GM12878 (cell line): ENCODE results near the gene YJU2. TPM values are rescaled to one million over a fixed set of nuclear protein-coding genes. Genes with fewer than 3 reads are reported as not detected.

Source experiments
- ATAC-seq: fragments of 200-7000 bp; cut with Tn5 transposase; 3 replicates; pipeline ENCODE4 v1.9.1; 2020; ENCODE audit warnings: mild to moderate bottlenecking, moderate library complexity
- Bru-seq: library from RNA; stranded (reverse); fragments of 400-500 nt; gene quantifications from one replicate; lab custom pipeline; 2021; lab: Mats Ljungman, UMichigan
- BruChase-seq, 2 experiments: library from RNA; stranded (reverse); fragments of 400-500 nt; gene quantifications; one replicate each; lab custom pipeline; 2021; lab: Mats Ljungman, UMichigan
- BruUV-seq: library from RNA; stranded (reverse); fragments of 400-500 nt; replicated peaks from 2 replicates; lab custom pipeline; 2021; lab: Mats Ljungman, UMichigan
- CTCF ChIA-PET: fragments of 300-600 bp; sonication (Branson Sonifier 250); formaldehyde crosslinking; extraction: SDS; loops from one replicate; lab custom pipeline; 2021; ENCODE audit warnings: inconsistent platforms; lab: Yijun Ruan, JAX
- POLR2A ChIA-PET: fragments of 350-600 bp; formaldehyde crosslinking; extraction: SDS; loops from one replicate; lab custom pipeline; 2021; ENCODE audit warnings: inconsistent platforms; lab: Charles Lee
- RAD21 ChIA-PET: fragments of 300-600 bp; sonication (Branson Sonifier 250); formaldehyde crosslinking; loops from one replicate; lab custom pipeline; 2023; ENCODE audit warnings: antibody characterized with exemption; ENCODE audit not compliant: unreplicated experiment; lab: Charles Lee
- SMC1A ChIA-PET: fragments of 300-600 bp; sonication (Branson Sonifier 250); formaldehyde crosslinking; loops from one replicate; lab custom pipeline; 2023; ENCODE audit not compliant: unreplicated experiment, uncharacterized antibody; lab: Charles Lee
- DNase-seq: peaks from one replicate; pipeline ENCODE4 v3.0.0-alpha.2; 2011; ENCODE audit warnings: low read depth, low spot score
- FAIRE-seq: peaks from 3 replicates; lab custom pipeline; 2011; peaks lifted over from hg19 to GRCh38; lab: Jason Lieb, UNC
- H2AFZ ChIP-seq: 2 replicates; pipeline ENCODE4 v1.6.0; 2011; ENCODE audit warnings: low read depth, low read length, control low read depth; ENCODE audit not compliant: control insufficient read depth
- H3K27ac ChIP-seq: 2 replicates; pipeline ENCODE4 v1.5.1; 2011; ENCODE audit warnings: control low read depth; ENCODE audit not compliant: control insufficient read depth, insufficient read depth
- H3K27me3 ChIP-seq, 2 experiments: replicated peaks in 1 of 2; 2 replicates each; pipeline versions ENCODE4 v1.6.0 to v1.6.1; 2011; ENCODE audit warnings: low read length in 1 of 2; ENCODE audit not compliant: control insufficient read depth in 2 of 2, insufficient read depth in 2 of 2
- H3K36me3 ChIP-seq, 2 experiments: 2 replicates each; pipeline ENCODE4 v1.5.1; 2011; ENCODE audit warnings: low read length in 1 of 2; ENCODE audit not compliant: control insufficient read depth in 2 of 2, insufficient read depth in 2 of 2
- H3K4me1 ChIP-seq: 2 replicates; pipeline ENCODE4 v1.6.1; 2011; ENCODE audit warnings: mild to moderate bottlenecking, low read length, moderate library complexity, mixed read lengths; ENCODE audit not compliant: control insufficient read depth, insufficient read depth
- H3K4me2 ChIP-seq: 2 replicates; pipeline ENCODE4 v1.6.0; 2011; ENCODE audit warnings: control low read depth; ENCODE audit not compliant: control insufficient read depth, insufficient read depth
- H3K4me3 ChIP-seq: fragments of 200-600 bp; sonication (generic); 2 replicates; pipeline ENCODE4 v1.5.1; 2016
- H3K79me2 ChIP-seq: 2 replicates; pipeline ENCODE4 v1.6.0; 2011; ENCODE audit warnings: low read length; ENCODE audit not compliant: control insufficient read depth, insufficient read depth
- H3K9ac ChIP-seq: 2 replicates; pipeline ENCODE4 v1.8.0; 2011; ENCODE audit warnings: low read length, control low read depth, mixed read lengths; ENCODE audit not compliant: control insufficient read depth, insufficient read depth
- H3K9me3 ChIP-seq: replicated peaks from 3 replicates; pipeline ENCODE4 v1.5.1; 2011; ENCODE audit warnings: mild to moderate bottlenecking, low read length; ENCODE audit not compliant: control insufficient read depth, insufficient read depth
- H4K20me1 ChIP-seq: 2 replicates; pipeline ENCODE4 v1.6.0; 2011; ENCODE audit not compliant: control insufficient read depth, insufficient read depth
- BACH1 ChIP-seq: fragments of 450-650 bp; IDR thresholded peaks from 2 replicates; pipeline ENCODE4 v1.6.1; 2017; ENCODE audit warnings: mild to moderate bottlenecking, borderline replicate concordance
- BMI1 ChIP-seq: fragments of 450-650 bp; IDR thresholded peaks from 2 replicates; pipeline ENCODE4 v1.6.1; 2016; ENCODE audit warnings: mild to moderate bottlenecking, moderate library complexity, borderline replicate concordance
- BRCA1 ChIP-seq: IDR thresholded peaks from 2 replicates; pipeline ENCODE4 v1.6.1; 2011; ENCODE audit warnings: low read depth, low read length, improper control_type of control experiment
- HCFC1 ChIP-seq: fragments of 150-350 bp; IDR thresholded peaks from 2 replicates; pipeline ENCODE4 v1.6.1; 2014; ENCODE audit warnings: low read length
- HDGF ChIP-seq: fragments of 450-650 bp; IDR thresholded peaks from 2 replicates; pipeline ENCODE4 v1.6.1; 2016; ENCODE audit warnings: antibody characterized with exemption
- MYB ChIP-seq: fragments of 150-350 bp; IDR thresholded peaks from 2 replicates; pipeline ENCODE4 v1.6.1; 2014; ENCODE audit warnings: mild to moderate bottlenecking, low read depth, low read length, borderline replicate concordance
- NFYA ChIP-seq: IDR thresholded peaks from 2 replicates; pipeline ENCODE4 v1.6.1; 2011; ENCODE audit warnings: low read depth, mild to moderate bottlenecking, low read length, improper control_type of control experiment, borderline replicate concordance
- PAX5 ChIP-seq: IDR thresholded peaks from 2 replicates; pipeline ENCODE4 v1.6.1; 2011; ENCODE audit warnings: low read depth, low read length, borderline replicate concordance
- RAD51 ChIP-seq: fragments of 450-650 bp; IDR thresholded peaks from 2 replicates; pipeline ENCODE4 v1.6.1; 2016; ENCODE audit warnings: moderate library complexity, mild to moderate bottlenecking, inconsistent platforms
- RB1 ChIP-seq: fragments of 450-650 bp; formaldehyde crosslinking; IDR thresholded peaks from 2 replicates; pipeline ENCODE4 v1.6.1; 2017; ENCODE audit warnings: mild to moderate bottlenecking, borderline replicate concordance
- SIN3A ChIP-seq: IDR thresholded peaks from 2 replicates; pipeline ENCODE4 v1.6.1; 2012; ENCODE audit warnings: low read depth, low read length, improper control_type of control experiment
- SP1 ChIP-seq: IDR thresholded peaks from one replicate; pipeline ENCODE4 v1.6.1; 2011; ENCODE audit warnings: low read depth, low read length
- WRNIP1 ChIP-seq: IDR thresholded peaks from 2 replicates; pipeline ENCODE4 v1.6.1; 2011; ENCODE audit warnings: low read depth, low read length, improper control_type of control experiment, borderline replicate concordance
- ZNF207 ChIP-seq: fragments of 450-650 bp; IDR thresholded peaks from 2 replicates; pipeline ENCODE4 v1.6.1; 2014; ENCODE audit warnings: antibody characterized with exemption, mild to moderate bottlenecking, borderline replicate concordance
- WGBS: methylation state at CpG from one replicate; pipeline ENCODE4 v1.1.6; 2016; ENCODE audit warnings: low lambda C conversion rate; ENCODE audit not compliant: insufficient replicate concordance, insufficient coverage; ENCODE audit errors: missing lambda C conversion rate; 5-methylcytosine and 5-hydroxymethylcytosine counted together
- in situ Hi-C: fragments of 300-500 bp; cut with MboI; formaldehyde crosslinking; loops from 9 replicates; pipeline ENCODE4 v1.14.3; 2018; ENCODE audit warnings: mixed read lengths
- intact Hi-C: fragments of 100-400 bp; cut with micrococcal nuclease; formaldehyde crosslinking; loops from one replicate; pipeline ENCODE4 v1.14.2; 2022; ENCODE audit not compliant: unreplicated experiment
- long read RNA-seq, 2 experiments: library from polyadenylated mRNA; unstranded; transcript quantifications; one replicate each; pipeline ENCODE4 v2.0.0, GENCODE V29; 2019 to 2020
- polyA minus RNA-seq, 3 experiments: library from RNA; depleted of rRNA, polyadenylated mRNA; stranded (reverse); fragments of >200 nt; gene quantifications; 2 replicates each; pipeline ENCODE4 v1.2.3, GENCODE V29; 2011
- polyA plus RNA-seq, 11 experiments: library from polyadenylated mRNA; depleted of rRNA in 4 of 11; unstranded in 6 of 11; stranded (reverse) in 5 of 11; fragments of >200 nt; fragmentation: Nextera tagmentation in 4 of 11; fragmentation: Illumina TruSeq in 1 of 11; extraction: Ambion mirVana in 4 of 11; extraction: Trizol in 1 of 11; gene quantifications; 1 replicate in 1 of 11; 2 replicates in 10 of 11; pipeline versions ENCODE4 v1.2.1 to v1.2.3, GENCODE V29; 2011 to 2016; ENCODE audit warnings: inconsistent platforms in 2 of 11, missing spikeins in 2 of 11, low read depth in 1 of 11
- total RNA-seq, 4 experiments: library from RNA; depleted of rRNA in 3 of 4; stranded (reverse); fragments of >200 nt in 3 of 4; fragmentation: Illumina TruSeq in 1 of 4; extraction: Trizol in 1 of 4; gene quantifications; 2 replicates each; pipeline versions ENCODE4 v1.2.1 to v1.2.3, GENCODE V29; 2013 to 2021
- TF ChIP-seq, protein P1 (sequence below): fragments of 450-650 bp; IDR thresholded peaks from 2 replicates; pipeline ENCODE4 v1.6.1; 2016; ENCODE audit warnings: mild to moderate bottlenecking
- TF ChIP-seq, protein P2 (sequence below): fragments of 450-650 bp; IDR thresholded peaks from 2 replicates; pipeline ENCODE4 v1.6.1; 2016; ENCODE audit warnings: mild to moderate bottlenecking

YJU2 gene
- 16.8 and 20.4 TPM in 2 replicates for total RNA-seq (2013; cell fraction: nucleolus; rRNA removed)
- total RNA-seq (2014; rRNA removed): 36.8 and 38.2 TPM in 2 replicates
- total RNA-seq (2014; rRNA removed; fragmentation: Illumina TruSeq; extraction: Trizol): 20.7 and 23.3 TPM in 2 replicates
- 29.1 and 30.0 TPM in 2 replicates for total RNA-seq (2021)
- 12.0 TPM for polyA plus RNA-seq (2011; ENCODE audit: low read depth)
- 17.9 and 22.6 TPM in 2 replicates for polyA plus RNA-seq (2011; rRNA removed)
- polyA plus RNA-seq (2011; cell fraction: cytosol; rRNA removed): 25.4 and 36.8 TPM in 2 replicates
- 26.4 and 37.0 TPM in 2 replicates for polyA plus RNA-seq (2011; cell fraction: nucleus; rRNA removed)
- polyA plus RNA-seq (2012): 21.9 and 28.3 TPM in 2 replicates
- polyA plus RNA-seq (2014; fragmentation: Illumina TruSeq; extraction: Trizol): 16.1 and 20.2 TPM in 2 replicates
- polyA plus RNA-seq (2014; fragmentation: Nextera tagmentation; extraction: Ambion mirVana): 1 to 10 TPM in 1 of 2 experiments, under 1 TPM in 1; 0.26 to 1.9 TPM
- 40.7 and 44.0 TPM in 2 replicates for polyA plus RNA-seq (2014; rRNA removed)
- 10 to 100 TPM; 24.2 to 27.1 TPM for polyA plus RNA-seq (2016; fragmentation: Nextera tagmentation; extraction: Ambion mirVana)
- 12.2 and 22.3 TPM in 2 replicates for polyA minus RNA-seq (2011; rRNA and poly(A)+ RNA removed)
- polyA minus RNA-seq (2011; cell fraction: cytosol; rRNA and poly(A)+ RNA removed): 9.4 and 10.2 TPM in 2 replicates
- 5.1 and 10.6 TPM in 2 replicates for polyA minus RNA-seq (2011; cell fraction: nucleus; rRNA and poly(A)+ RNA removed)
- Bru-seq, nascent RNA: percentile 69 among the genes with signal in this experiment
- percentile 68 among the genes with signal in this experiment for BruChase-seq, experiment 1, labeled RNA remaining after a 6-hour chase
- percentile 65 among the genes with signal in this experiment for BruChase-seq, experiment 2, labeled RNA remaining after a 2-hour chase
- long read RNA-seq, experiment 1, transcript YJU2-201 (8 exons, 1,434 nt): major isoform, 36 of 39 reads
- long read RNA-seq, experiment 1, partial matches to known transcripts: 0 of 39 reads
- long read RNA-seq, experiment 1, other reads (novel, unspliced or antisense): 3 of 39 reads
- long read RNA-seq, experiment 2, transcript YJU2-201 (8 exons, 1,434 nt): major isoform, 9 of 11 reads
- long read RNA-seq, experiment 2, partial matches to known transcripts: 2 of 11 reads
- long read RNA-seq, experiment 2, other reads (novel, unspliced or antisense): 0 of 11 reads

DNA sequence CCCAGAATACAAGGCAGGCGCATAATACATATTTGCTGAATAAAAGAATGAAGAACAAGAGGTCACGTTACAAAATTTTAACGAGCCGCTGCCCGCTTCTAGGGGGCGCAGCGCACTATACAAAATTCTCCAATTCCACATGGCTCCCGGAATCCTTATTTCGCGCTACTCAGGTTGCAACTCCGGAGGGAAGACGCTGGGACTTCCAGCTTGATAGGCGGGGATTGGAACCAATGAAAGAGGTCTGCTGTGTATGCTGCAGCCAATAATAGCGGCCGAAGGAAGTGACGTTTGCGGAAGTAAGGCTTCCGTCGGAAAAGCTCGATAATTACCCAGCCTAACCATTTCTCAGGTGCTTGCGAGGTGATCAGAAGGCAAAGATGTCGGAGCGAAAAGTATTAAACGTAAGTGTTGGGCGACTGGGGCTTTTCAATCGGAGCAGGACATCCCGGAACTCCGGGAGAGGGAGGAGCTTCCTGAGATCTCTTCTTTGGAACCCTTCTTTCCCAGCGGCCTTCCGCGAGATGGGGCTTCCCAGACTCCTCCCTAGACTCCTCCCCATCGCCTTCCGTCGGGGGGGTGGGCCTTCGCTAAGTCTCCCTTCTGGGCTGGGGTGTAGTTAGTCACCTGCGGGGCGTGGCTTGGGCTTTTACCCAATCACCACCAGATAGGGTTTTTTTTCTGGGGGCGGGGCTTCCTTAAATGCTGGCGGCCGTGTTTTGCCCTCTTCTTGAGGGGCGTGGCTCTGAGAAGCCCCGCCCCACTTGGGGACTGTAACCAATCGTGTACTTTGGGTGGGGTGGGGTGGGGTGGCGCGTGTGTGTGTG, at the start of gene YJU2:
TSS of gene YJU2 (plus strand) at position 314 of the 827 bp plus-strand sequence. CDS start at position 381, 67 bp downstream.
- Histone ChIP-seq H3K79me2 (peaks cover 9% of the 10 kb centered on the region), H3K27ac (peak within 1 kb of the TSS; percentile 100), H4K20me1 (no peaks in the 10 kb centered on the region), H3K4me3 (peak within 1 kb of the TSS; percentile 74), H3K9me3 (peaks cover under 1% of the 10 kb centered on the region; the same call in 1 of the 3 replicates), H3K36me3 (peaks cover 13 to 16% of the 10 kb centered on the region in 2 experiments), H3K9ac (peak within 1 kb of the TSS; percentile 97), H3K4me1 (peaks cover 11% of the 10 kb centered on the region), H3K4me2 (peak within 1 kb of the TSS; percentile 91), H2AFZ (peak within 1 kb of the TSS; percentile 93), H3K27me3 (no peaks in the 10 kb centered on the region)
- FAIRE-seq (peak; percentile 99), DNase-seq (peak; percentile 94), ATAC-seq (peak; percentile 98)
- ChIA-PET CTCF (interaction anchor here (0.6 to 1.3 kb wide), 5 partner anchors 13 to 107 kb away, joined by 3 to 4 read pairs (median 4); partner anchors contain the start of gene EBI3), RAD21 (interaction anchor here (0.6 to 1.3 kb wide), 2 partner anchors 12 to 929 kb away, joined by 3 read pairs; no protein-coding TSS in a partner anchor), SMC1A (interaction anchor here (0.8 to 2.2 kb wide), 3 partner anchors 15 to 96 kb away, joined by 5 to 9 read pairs (median 5); partner anchors contain the start of gene EBI3), POLR2A (interaction anchor here (0.7 to 1.1 kb wide), 5 partner anchors 12 to 129 kb away, joined by 3 to 8 read pairs (median 3); partner anchors contain the start of gene MPND)
- 1% methylated on average over 39 of the region's 45 CpGs for WGBS
- BruUV-seq: TSS peak; percentile 94
- intact Hi-C loops: loop anchor here (2.0 kb wide), 1 partner anchor 18 kb away; the partner anchor contains the start of gene EBI3
- in situ Hi-C loops: loop anchor here (10.0 kb wide), 1 partner anchor 1438 kb away; the partner anchor contains the start of genes HSD11B1L and MICOS13
- TF ChIP-seq ZNF207 (peak; percentile 98), HDGF (peak; percentile 71), SP1 (peak; percentile 100), BACH1 (0 out of 2 replicates have a peak, but pooled peaks have one; percentile 23), HCFC1 (peak; percentile 85), RB1 (peak; percentile 69; the same call in 1 of the 2 replicates), NFYA (peak; percentile 100), BRCA1 (no peak), WRNIP1 (peak; percentile 95), SIN3A (peak; percentile 25; the same call in 1 of the 2 replicates), RAD51 (peak; percentile 77), BMI1 (no peak), PAX5 (no peak), MYB (no peak)
- TF ChIP-seq, protein P1, sequence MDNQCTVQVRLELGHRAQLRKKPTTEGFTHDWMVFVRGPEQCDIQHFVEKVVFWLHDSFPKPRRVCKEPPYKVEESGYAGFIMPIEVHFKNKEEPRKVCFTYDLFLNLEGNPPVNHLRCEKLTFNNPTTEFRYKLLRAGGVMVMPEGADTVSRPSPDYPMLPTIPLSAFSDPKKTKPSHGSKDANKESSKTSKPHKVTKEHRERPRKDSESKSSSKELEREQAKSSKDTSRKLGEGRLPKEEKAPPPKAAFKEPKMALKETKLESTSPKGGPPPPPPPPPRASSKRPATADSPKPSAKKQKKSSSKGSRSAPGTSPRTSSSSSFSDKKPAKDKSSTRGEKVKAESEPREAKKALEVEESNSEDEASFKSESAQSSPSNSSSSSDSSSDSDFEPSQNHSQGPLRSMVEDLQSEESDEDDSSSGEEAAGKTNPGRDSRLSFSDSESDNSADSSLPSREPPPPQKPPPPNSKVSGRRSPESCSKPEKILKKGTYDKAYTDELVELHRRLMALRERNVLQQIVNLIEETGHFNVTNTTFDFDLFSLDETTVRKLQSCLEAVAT: peak; percentile 76
- TF ChIP-seq, protein P2, sequence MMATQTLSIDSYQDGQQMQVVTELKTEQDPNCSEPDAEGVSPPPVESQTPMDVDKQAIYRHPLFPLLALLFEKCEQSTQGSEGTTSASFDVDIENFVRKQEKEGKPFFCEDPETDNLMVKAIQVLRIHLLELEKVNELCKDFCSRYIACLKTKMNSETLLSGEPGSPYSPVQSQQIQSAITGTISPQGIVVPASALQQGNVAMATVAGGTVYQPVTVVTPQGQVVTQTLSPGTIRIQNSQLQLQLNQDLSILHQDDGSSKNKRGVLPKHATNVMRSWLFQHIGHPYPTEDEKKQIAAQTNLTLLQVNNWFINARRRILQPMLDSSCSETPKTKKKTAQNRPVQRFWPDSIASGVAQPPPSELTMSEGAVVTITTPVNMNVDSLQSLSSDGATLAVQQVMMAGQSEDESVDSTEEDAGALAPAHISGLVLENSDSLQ: peak; percentile 100
